SKM-1 treated with dmso at 0.1 percent for 144 hours (cell line): ENCODE results near the gene JCHAIN.
A peak's percentile ranks its signal among the peaks of the same experiment; 100 is the strongest.
"Not testable (repeated sequence)": the region's sequence is repeated elsewhere in the genome, so short reads cannot be mapped to it uniquely, and the experiment has no call there.

Experiments
- DNase-seq: peaks from one replicate; lab custom pipeline; 2025; ENCODE audit not compliant: unreplicated experiment; lab: John Stamatoyannopoulos, UW

Gene JCHAIN

GRCh38 chr4:70666369-70666768, at the start of gene JCHAIN:
JCHAIN (minus strand) TSS chr4:70666508; CDS start chr4:70666490, 18 bp downstream.
- DNase-seq = no peak

DNA sequence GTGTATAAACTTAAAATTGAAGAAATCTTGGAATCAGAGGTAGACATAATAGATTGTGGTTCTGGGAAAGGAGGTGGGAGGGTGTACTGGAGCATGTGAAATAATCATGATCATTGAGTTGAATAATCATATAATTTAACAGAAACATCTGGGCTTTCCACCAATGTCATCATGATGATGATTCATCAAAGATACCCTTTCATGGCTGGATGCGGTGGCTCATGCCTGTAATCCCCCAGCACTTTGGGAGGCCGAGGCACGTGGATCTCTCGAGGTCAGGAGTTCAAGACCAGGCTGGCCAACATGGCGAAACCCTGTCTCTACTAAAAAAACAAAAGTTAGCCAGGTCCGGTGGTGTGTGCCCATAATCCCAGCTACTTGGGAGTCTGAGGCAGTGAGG, 48.8 kb upstream of the JCHAIN start:
- no peak for DNase-seq

DNA sequence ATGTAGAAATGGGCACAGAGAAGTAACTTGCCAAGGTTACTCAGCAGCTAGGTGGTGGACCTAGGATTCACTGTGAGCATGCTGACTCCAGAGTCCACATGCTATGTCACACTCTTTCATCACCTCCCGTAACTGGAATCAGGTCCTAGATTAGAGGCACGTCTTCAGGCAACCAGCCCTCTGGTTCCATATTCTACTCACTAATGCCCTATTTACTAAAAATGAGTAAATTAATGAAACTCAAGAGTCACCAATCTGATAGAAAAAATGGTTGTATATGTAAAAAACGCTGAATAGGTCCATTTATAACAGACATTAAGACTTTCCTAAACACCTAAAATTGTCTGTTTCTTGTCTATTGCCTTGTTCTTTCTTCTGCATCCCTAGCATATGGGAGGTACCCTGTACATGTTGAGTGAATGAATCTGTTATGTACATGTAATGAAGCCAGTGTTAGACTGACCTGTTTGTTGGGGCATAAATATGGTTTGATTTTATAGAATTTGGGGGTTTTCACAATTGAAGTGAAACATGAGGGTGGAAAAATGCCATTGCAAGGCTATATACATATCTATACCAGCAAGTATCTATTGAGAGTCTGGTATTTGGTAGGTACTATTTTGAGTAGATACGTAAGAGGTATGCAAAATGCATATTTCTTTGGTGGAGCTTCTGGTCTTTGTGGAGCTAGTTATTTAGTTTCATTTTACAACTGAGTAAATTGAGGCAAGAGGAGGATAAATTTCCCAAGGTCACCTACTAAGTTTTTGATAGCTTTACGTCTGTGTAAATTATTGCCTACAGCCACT, 48.0 kb upstream of the JCHAIN start:
- no peak for DNase-seq

GRCh38 chr4:70713453-70714078, 47.3 kb upstream of the JCHAIN start:
- peak; percentile 29 for DNase-seq

DNA sequence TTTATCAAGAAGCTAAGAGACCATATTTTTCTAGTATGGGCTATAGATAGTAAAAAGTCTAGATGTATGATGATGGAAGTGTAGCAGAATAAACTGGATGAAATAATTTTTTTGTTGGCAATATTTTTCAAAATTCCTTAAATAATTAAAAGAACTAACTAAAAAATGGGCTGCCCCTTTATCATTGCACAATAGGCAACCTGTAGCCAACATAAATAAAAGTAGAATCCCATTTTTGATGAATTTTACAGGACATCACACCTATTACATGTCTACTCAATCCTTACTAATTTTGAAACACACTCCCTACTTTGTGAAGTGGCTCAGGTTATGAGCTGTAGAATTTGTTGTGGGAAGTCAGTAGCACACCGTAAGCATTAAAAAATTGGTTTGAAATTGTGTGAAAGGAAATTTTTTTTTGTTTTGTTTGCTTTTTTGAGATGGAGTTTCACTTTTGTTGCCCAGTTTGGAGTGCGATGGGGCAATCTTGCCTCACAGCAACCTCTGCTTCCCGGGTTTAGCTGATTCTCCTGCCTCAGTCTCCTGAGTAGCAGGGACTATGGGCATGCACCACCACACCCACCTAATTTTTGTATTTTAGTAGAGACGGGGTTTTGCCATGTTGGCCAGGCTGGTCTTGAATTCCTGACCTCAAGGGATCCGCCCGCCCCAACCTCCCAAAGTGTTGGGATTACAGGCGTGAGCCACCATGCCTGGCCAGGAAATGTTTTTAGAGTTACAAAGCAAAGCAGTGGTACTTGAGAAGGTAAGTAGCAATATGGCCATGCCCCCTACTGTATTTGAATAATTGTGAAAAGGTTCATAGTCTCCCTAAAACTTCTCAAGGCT, 46.5 kb upstream of the JCHAIN start:
- DNase-seq = no peak

GRCh38 chr4:70712150-70712549, 45.8 kb upstream of the JCHAIN start:
- no peak for DNase-seq

GRCh38 chr4:70711599-70711998, 45.3 kb upstream of the JCHAIN start:
- no peak for DNase-seq

GRCh38 chr4:70709611-70710205, 43.4 kb upstream of the JCHAIN start:
- DNase-seq = no peak

- no peak for DNase-seq
Observed at GRCh38 chr4:70706516-70706915, 40.2 kb upstream of the JCHAIN start.

GRCh38 chr4:70706044-70706461, 39.7 kb upstream of the JCHAIN start:
- no peak for DNase-seq

DNA sequence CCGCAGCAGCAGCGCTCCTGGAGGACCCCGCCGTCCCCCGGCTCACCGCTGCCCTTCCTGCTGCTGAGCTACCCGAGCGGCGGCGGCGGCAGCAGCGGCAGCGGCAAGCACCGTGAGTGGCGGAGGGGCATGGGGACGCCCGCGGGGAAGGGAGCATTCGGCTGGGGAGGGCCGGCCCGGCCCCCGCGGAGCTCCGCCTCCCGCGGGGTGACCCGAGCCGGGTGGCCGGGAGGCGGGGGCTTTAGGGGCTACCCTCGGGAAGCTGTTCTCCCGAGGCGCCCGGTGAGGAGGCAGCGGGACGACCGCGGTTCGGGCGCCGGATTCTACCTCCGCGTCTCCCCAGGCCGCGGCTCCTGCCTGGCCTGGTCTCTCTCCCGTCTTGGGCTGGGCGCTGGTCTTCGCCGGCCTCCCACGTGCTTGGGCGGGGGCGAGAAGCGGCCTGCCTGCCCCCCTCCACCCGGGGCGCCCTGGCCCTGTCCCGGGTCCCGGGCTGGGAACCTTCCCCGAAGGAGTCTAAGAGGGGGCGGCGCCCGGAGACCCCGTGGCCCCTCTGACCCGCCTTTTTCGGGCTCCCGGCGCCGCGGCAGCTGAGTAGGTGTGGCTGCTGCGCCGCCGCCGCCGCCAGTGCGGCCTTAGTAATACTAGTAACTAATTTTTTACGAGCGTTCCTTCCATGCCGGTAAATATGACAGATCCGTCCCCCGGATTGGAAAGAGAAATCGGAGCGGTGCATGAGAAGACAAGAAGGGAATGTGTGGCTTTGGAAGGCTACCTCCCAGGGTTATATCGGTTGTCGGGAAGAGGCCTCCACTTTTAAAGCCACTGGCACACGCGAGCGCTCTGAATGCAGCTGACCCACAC, 39.1 kb upstream of the JCHAIN start:
- peak; percentile 66 for DNase-seq

DNA sequence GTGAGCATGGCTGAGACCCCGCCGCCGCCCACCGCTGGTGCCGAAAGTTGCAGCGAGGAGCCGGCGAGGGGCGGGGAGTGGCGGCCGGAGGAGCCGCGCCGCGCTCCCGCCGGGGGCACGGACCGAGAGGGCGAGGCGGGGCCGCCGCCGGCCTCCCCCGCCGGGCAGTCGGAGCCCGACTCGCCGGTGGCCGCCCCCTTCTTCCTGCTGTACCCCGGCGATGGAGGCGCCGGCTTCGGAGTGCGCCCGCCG, 38.5 kb upstream of the JCHAIN start:
- DNase-seq = no peak

- DNase-seq = peak; percentile 57
Observed at GRCh38 chr4:70704215-70704930, 38.1 kb upstream of the JCHAIN start.

- DNase-seq = no peak
Observed at GRCh38 chr4:70703619-70704214, 37.4 kb upstream of the JCHAIN start.

GRCh38 chr4:70702592-70702991, 36.3 kb upstream of the JCHAIN start:
- DNase-seq = not testable (repeated sequence)

GRCh38 chr4:70701271-70701670, 35.0 kb upstream of the JCHAIN start:
- no peak for DNase-seq

GRCh38 chr4:70700712-70701111, 34.4 kb upstream of the JCHAIN start:
- DNase-seq = no peak

- DNase-seq = not testable (repeated sequence)
Observed at GRCh38 chr4:70698435-70698834, 32.1 kb upstream of the JCHAIN start.

GRCh38 chr4:70694633-70695032, 28.3 kb upstream of the JCHAIN start:
- not testable (repeated sequence) for DNase-seq

DNA sequence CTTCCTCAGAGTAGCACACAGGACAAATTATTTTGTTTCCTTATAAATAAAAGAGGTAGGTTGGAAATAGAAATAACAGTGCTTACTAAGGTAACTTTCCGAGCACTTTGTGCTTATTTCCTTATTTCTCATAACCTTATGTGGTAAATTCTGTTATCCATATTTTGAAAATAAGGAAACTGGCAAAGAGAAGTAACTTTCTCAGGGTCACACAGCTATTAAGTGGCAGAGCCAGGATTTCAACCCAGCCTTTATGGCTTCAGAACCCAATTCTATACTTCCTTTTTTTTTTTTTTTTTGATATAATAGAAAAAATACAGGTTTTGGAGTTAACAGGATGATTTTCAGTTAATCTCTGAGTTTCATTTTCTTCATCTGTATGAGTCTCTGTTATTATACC, 25.4 kb upstream of the JCHAIN start:
- DNase-seq = no peak
